ENCODE results near the gene TAF1B.

DNA sequence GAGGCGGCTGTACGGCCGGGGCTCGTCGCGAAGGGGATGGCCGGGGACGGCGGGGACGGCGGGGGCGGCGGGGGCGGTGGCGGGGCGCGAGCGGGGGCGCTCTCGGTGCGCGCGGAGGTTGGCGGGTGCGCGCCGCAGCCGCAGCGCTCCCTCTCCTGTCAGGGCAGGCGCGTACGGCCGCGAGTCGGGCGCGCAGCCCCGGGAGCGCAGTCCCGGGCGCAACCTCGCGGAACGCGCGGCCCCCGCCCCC is 107.9 kb downstream of the TAF1B start:
- TF ChIP-seq, protein P1, sequence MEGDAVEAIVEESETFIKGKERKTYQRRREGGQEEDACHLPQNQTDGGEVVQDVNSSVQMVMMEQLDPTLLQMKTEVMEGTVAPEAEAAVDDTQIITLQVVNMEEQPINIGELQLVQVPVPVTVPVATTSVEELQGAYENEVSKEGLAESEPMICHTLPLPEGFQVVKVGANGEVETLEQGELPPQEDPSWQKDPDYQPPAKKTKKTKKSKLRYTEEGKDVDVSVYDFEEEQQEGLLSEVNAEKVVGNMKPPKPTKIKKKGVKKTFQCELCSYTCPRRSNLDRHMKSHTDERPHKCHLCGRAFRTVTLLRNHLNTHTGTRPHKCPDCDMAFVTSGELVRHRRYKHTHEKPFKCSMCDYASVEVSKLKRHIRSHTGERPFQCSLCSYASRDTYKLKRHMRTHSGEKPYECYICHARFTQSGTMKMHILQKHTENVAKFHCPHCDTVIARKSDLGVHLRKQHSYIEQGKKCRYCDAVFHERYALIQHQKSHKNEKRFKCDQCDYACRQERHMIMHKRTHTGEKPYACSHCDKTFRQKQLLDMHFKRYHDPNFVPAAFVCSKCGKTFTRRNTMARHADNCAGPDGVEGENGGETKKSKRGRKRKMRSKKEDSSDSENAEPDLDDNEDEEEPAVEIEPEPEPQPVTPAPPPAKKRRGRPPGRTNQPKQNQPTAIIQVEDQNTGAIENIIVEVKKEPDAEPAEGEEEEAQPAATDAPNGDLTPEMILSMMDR (IDR thresholded peaks at IDR 0.05) = no peak
- no peak for TF ChIP-seq POLR2AphosphoS5 (IDR thresholded peaks at IDR 0.05)

Measured in transverse colon (tissue), 4 donors.